GM08714 (cell line): Measurements from ENCODE around the gene TACR1.
"Not testable (repeated sequence)": the region's sequence is repeated elsewhere in the genome, so short reads cannot be mapped to it uniquely, and the experiment has no call there.

Experiments
- H3K4me3 ChIP-seq: fragments of 200-500 bp; sonication (Bioruptor generic); 2 replicates; pipeline ENCODE4 v1.5.1; 2014; ENCODE audit warnings: mild to moderate bottlenecking, low read length, inconsistent platforms
- ZNF274 ChIP-seq: IDR thresholded peaks from 2 replicates; pipeline ENCODE4 v1.6.1; 2012; ENCODE audit warnings: mild to moderate bottlenecking, low read depth, low read length

TACR1 gene

GRCh38 chr2:75066121-75066902 is 133.0 kb downstream of the TACR1 start:
- H3K4me3 ChIP-seq: no peak overlapping the region
- no peak for TF ChIP-seq ZNF274

DNA sequence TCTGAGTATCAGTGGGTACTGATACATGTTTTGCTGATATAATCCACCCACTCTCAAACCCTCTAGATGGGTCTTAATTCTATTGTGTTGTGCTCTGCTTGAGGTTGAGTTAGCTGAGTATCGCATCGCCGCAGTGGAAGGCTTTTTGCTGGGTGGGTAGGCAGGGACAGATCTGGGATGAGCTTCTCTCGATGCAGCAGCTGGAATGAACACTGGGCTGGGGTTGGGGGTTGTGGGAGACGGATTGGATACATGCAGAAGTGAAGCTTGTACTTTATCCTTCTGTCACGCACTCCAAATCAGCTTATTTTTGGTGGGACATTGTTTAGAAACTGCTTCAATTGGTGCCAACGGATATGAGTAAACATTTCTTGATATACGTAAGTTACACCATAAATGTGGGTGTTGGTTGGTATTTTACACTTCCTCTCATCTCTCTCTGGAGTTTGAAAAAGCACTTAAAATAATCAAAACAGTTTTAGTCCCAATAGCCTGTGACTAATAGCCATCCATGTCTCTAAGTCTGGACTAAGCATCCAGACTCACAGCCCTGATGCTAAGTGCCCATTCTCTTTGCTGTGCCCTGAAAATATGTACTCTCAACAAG is 133.8 kb downstream of the TACR1 start:
- H3K4me3 ChIP-seq: no peak overlapping the region
- no peak for TF ChIP-seq ZNF274

GRCh38 chr2:75064691-75065396 is 134.5 kb downstream of the TACR1 start:
- no peak overlapping the region for H3K4me3 ChIP-seq
- TF ChIP-seq ZNF274: no peak

DNA sequence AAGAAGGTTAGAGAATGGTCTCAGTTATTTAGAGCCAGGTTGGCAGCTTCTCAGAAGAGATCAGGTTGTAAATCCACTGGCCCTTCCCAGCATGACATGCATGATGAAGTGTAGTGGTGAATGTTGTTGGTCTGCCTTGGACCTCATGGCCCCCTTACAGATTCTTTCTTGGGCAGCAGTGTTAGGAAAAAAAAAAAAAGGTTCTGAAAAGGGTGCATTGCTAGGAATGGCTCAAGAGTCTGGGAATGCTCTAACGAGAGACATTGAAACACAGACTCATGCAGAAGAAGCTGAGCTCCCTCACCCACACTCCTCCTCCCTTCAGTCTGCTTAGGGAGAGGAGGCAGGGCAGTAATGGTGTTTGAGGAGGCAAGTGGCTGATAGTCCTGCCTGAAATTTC is 135.4 kb downstream of the TACR1 start:
- no peak overlapping the region for H3K4me3 ChIP-seq
- TF ChIP-seq ZNF274: no peak

DNA sequence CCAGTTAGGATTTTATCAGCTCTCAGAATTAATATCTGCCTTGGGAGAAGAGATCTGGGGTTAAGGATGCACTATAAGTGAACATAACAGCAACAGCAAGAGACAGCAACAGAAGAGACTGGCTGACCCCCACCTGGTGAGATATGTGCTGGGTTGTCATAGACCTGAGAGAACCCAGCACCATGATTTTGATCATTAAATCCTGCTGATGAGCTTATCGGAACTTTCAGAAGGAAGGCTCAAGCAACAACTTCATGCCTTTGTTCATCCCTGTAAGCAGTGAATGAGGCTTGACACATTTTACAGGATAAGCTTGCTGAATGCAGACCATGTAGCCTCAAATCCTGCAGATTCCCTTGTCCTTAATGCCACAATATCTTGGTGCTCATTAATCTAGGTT is 140.9 kb downstream of the TACR1 start:
- no peak for TF ChIP-seq ZNF274
- H3K4me3 ChIP-seq: no peak overlapping the region

GRCh38 chr2:75057150-75057549 is 142.2 kb downstream of the TACR1 start:
- not testable (repeated sequence) for H3K4me3 ChIP-seq

DNA sequence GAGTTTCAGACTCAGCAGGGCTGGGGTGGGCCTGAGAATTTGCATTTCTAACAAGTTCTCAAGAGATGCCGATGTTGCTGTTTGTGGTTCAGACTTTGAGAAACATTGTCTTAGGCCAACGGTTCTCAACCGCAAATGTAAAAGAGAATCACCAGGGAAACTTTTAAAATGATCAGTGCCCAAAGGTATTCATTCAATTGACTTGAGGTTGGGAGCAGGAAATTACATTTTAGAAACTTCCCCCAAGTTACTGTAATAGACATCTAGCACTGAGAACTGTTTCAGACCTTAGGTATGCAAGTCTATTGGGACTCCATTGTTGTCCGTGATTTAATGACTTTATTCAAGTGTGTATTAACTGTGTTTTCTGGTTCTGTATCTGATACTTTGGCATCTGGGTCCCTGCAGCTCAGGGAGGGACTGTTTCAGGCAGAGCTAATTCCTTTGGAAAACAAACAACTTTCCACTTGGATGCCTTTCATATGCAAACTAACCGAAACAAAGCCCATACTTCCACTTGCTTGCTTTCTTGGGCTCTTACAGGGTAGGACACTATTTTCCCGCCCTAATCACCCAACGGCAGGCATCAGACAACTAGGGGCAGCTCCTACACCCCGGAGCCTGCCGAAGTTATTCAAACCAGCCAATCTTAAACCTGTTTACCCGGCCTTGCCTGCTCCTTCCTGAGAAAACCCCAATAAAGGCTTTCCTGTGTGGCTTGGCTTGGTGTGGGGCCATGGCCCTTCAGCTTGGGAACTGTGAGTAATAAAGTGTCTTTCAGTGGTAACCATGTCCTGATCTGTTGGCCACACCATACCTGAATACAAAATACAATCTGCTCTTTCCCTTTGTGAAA is 143.3 kb downstream of the TACR1 start:
- peak overlapping the region; percentile 10; the same call in 1 of the 2 replicates for H3K4me3 ChIP-seq
- TF ChIP-seq ZNF274: no peak

DNA sequence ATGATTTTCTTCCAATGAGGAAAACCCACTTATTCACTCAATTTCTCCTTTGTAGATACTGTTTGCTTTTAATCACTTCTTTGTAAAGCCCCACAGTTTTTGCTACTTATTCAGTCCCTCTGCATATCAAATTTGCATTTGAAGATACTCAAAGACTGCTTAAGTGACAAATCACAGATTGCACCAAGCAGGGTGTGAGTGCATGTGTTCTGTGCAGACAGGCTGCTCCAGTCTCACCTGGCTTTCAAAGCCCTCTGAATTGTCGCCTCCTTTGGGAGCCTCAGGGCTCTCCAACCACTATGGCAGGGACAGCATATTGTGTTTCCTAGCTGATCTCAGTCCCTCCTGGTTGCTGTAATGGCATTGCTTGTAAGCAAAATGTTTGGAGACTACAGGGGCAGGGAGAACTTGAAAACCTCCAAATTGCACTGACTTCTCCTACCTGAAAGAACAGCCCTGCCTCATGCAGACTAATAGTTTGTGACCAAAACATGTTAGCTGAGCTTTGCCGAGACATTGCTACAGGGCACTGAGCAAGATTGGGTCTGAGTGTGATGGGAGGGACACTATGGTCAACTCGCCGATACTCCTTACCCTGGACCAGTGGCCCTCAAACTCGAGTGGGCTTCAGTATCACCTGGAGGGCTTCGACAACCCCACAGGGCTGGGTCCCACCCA is 144.0 kb downstream of the TACR1 start:
- no peak for TF ChIP-seq ZNF274
- H3K4me3 ChIP-seq: no peak overlapping the region

DNA sequence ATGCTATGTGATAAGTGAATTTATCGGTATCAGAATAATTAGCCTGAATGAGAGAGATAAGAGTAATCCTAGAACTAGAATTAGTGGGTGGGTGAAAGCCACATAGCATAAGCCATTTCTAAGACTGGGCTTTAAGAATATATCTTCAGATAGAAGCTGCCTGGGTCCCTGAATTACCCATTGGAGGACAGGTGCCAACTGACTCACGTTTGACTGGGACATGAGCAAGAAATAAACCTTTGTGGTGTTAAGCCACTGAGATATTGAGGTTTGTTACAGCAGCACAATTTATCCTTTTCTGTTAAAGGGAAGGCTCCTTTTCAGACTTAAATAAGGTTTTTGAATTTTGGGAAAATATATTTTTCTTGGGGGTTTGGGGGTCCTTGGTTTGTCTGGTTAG is 145.0 kb downstream of the TACR1 start:
- TF ChIP-seq ZNF274: no peak
- no peak overlapping the region for H3K4me3 ChIP-seq

DNA sequence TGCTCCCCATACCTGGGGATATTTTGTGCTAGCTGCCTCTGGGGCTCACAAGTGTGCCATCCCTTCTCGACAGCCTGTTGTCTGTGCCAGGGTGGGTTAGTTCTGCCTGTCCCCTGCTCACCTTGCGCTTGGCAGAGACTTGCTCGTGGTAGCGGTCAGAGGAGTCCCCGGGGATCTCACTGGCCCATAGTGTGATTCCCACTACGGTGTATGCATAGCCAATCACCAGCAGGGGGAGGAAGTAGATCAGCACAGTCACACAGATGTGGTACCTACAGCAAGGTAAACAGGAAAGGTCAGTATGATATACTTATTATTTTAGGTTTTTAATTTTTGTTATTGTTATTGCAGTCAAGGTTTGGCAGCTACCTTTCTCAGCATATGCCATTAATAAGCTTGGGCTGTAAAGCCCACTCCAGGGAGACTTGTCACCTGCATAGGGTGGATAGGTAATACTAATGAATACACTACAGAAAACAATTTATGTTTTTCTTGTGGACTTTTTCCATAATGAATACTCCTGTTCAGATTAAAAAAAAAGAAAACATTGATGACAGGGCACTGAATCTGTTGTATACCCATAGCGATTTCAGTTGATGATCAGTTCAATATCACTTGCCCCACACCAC is 145.7 kb downstream of the TACR1 start:
- no peak for TF ChIP-seq ZNF274
- H3K4me3 ChIP-seq: no peak overlapping the region

GRCh38 chr2:75047992-75048625 is 151.2 kb downstream of the TACR1 start:
- TF ChIP-seq ZNF274: no peak
- H3K4me3 ChIP-seq: no peak overlapping the region

DNA sequence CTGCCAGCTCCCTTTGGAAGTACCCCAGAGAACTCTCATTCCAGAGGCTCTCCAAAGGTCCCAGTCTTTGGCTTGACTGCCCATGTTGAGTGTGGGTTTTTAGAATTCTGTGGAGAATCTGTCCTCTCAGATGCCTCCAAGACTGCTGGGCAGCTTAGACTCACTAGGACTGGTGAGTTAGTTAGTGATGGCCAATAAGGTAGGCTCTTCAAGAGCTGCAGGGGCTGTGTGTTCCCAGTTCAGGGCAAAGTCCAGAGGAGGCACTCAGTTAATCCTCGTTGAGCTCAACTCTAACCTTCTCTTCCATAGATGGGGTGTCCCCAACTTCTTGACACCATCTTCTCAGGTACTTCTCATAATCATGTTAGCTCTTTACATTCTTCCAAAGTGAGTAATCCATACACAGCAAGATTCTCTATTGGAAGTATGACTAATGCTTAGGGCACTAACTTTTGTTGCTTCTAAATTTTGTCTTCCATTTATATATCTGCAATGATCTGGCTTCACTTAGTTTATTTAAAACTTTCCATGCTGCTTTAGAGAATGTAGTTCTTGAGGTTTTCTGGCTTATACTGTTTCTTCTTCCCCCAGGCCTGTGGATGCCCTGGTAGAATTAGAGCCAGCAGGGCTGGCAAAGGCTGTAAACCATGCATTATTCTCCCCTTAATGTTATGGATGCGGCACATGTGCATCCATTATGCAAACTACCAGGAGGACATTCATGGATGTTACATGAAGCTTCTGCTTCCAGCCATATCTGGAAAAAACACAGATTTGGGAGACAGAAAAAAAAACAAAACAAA is 151.9 kb downstream of the TACR1 start:
- H3K4me3 ChIP-seq: no peak overlapping the region
- no peak for TF ChIP-seq ZNF274

- no peak overlapping the region for H3K4me3 ChIP-seq
- no peak for TF ChIP-seq ZNF274
Observed at GRCh38 chr2:75045526-75046050, 153.7 kb downstream of the TACR1 start.
